ENCODE measurements around the gene SLC24A5.

SLC24A5 gene

GRCh38 chr15:48109212-48109611 lies 11.6 kb upstream of the SLC24A5 start:
- TF ChIP-seq CTCF (conservative IDR thresholded peaks at IDR 0.05; ENCODE audit: low read depth, low read length) = no peak
- no peak for DNase-seq (ENCODE audit: low read depth)
- H3K4me3 ChIP-seq (ENCODE audit: low read depth, low read length) = no peak overlapping the region

- TF ChIP-seq CTCF (conservative IDR thresholded peaks at IDR 0.05; ENCODE audit: low read depth, low read length) = no peak
- H3K4me3 ChIP-seq (ENCODE audit: low read depth, low read length) = no peak overlapping the region
Observed at GRCh38 chr15:48109856-48110531, 10.8 kb upstream of the SLC24A5 start.

DNA sequence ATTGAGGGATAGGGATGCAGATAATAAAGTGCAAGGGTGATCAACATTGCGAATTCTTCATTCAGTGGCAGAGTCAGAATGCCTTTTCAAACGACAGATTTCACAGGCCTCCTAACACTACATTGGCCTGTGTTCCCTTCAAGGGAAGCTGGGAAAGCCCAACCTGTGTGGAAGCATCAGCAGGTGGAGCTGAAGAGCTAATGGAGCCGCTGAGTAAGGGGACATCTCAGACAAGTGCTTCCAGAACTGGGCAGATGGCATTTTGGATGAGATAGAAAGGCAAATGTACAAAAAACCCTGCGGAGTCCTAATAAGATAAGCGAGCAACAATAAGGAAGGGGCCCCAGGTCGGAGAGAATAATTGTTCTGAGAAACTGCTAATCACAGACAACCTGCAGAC lies 8.5 kb upstream of the SLC24A5 start:
- peak; percentile 84 for TF ChIP-seq CTCF (conservative IDR thresholded peaks at IDR 0.05; ENCODE audit: low read depth, low read length)
- DNase-seq (ENCODE audit: low read depth) = peak; percentile 76
- H3K4me3 ChIP-seq (ENCODE audit: low read depth, low read length) = no peak overlapping the region

More at GRCh38 chr15:48109856-48110531, 10.8 kb upstream of the SLC24A5 start:
- no peak for DNase-seq (ENCODE audit: low read depth)

GRCh38 chr15:48119277-48119676 lies 1.5 kb upstream of the SLC24A5 start:
- no peak for TF ChIP-seq CTCF (conservative IDR thresholded peaks at IDR 0.05; ENCODE audit: low read depth, low read length)
- no peak overlapping the region for H3K4me3 ChIP-seq (ENCODE audit: low read depth, low read length)
- DNase-seq (ENCODE audit: low read depth) = no peak

DNA sequence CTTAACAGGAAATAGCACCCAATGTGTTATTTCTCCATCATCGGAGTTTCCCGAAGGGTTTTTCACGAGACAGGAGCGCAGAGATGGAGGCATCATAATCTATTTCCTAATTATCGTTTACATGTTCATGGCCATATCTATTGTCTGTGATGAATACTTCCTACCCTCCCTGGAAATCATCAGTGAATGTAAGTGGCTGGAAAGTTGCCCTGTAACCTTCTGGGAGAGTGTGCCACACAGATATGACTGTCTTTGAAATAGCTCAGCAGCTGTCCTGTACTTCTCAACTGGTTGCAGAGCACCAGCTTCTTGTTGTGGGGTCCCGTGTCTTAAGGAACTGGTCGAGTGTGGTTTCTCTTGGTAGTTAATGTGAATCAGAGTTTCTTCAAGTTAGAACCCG lies 1.1 kb downstream of the SLC24A5 start:
- no peak for TF ChIP-seq CTCF (conservative IDR thresholded peaks at IDR 0.05; ENCODE audit: low read depth, low read length)
- DNase-seq (ENCODE audit: low read depth) = no peak
- no peak overlapping the region for H3K4me3 ChIP-seq (ENCODE audit: low read depth, low read length)

DNA sequence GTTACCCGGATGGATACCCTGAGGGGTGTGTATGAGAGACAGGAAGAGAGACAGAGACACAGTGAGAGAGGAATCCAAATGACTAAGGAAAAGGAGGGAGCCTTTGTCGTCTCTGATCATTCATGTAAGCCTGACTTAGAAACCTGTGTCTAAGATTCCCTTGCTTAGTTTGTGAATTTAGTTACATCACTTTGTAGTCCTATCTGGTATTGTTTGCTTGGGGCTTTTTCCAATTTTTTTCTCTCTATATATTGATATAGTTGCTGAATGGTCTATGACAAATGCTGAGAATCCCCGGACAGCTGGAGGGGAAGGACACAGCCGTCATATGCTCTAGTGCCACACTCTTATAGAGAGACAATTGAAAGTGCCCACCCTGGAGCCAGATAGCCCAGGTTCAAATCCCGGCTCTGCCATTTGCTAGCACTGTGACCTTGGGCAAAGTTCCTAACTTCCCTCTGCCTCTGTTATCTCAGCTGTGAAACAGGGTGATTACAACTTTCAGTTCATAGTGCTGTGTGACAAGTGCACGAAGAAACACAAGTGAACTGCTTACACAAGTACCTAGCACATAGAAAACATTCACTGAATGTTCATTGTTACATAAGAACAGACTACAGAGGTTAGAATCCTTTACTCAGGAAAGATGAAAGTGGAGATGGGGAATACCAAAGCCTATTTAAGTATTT lies 6.0 kb downstream of the SLC24A5 start:
- no peak overlapping the region for H3K4me3 ChIP-seq (ENCODE audit: low read depth, low read length)
- no peak for TF ChIP-seq CTCF (conservative IDR thresholded peaks at IDR 0.05; ENCODE audit: low read depth, low read length)
- DNase-seq (ENCODE audit: low read depth) = no peak

GRCh38 chr15:48131324-48131723 lies 10.5 kb downstream of the SLC24A5 start:
- DNase-seq (ENCODE audit: low read depth) = no peak
- no peak overlapping the region for H3K4me3 ChIP-seq (ENCODE audit: low read depth, low read length)
- no peak for TF ChIP-seq CTCF (conservative IDR thresholded peaks at IDR 0.05; ENCODE audit: low read depth, low read length)

Measured in choroid plexus epithelial cell (primary cell).